Neural cell (in vitro differentiated cells): ENCODE data around the gene GPI. TPM values are rescaled to one million over a fixed set of nuclear protein-coding genes. Genes with fewer than 3 reads are reported as not detected.

Experiments
- H2AFZ ChIP-seq: fragments of 200-600, 300-800 bp; sonication (generic), shearing (Covaris generic); 2 replicates; pipeline ENCODE4 v1.6.0; 2014; ENCODE audit warnings: low read depth, mild to moderate bottlenecking, antibody characterized with exemption, low read length, moderate library complexity
- H3F3A ChIP-seq: fragments of 200-600 bp; shearing (Covaris generic); 2 replicates; pipeline ENCODE4 v1.6.1; 2016; ENCODE audit warnings: mild to moderate bottlenecking, moderate library complexity, mixed read lengths, antibody characterized with exemption, low read length; ENCODE audit not compliant: insufficient read depth, poor library complexity, severe bottlenecking
- H3K27ac ChIP-seq: fragments of 200-600, 300-800 bp; sonication (generic), shearing (Covaris generic); 2 replicates; pipeline ENCODE4 v1.5.1; 2014; ENCODE audit warnings: mild to moderate bottlenecking, low read length, moderate library complexity
- H3K27me3 ChIP-seq: fragments of 300-800, 200-600 bp; sonication (generic), shearing (Covaris generic); 2 replicates; pipeline ENCODE4 v1.6.0; 2014; ENCODE audit warnings: mild to moderate bottlenecking, low read depth, low read length, moderate library complexity; ENCODE audit not compliant: insufficient read depth
- H3K36me3 ChIP-seq: fragments of 300-800, 200-600 bp; sonication (generic), shearing (Covaris generic); 2 replicates; pipeline ENCODE4 v1.5.1; 2014; ENCODE audit warnings: mild to moderate bottlenecking, antibody characterized with exemption, low read length, moderate library complexity; ENCODE audit not compliant: insufficient read depth
- H3K4me2 ChIP-seq: fragments of 300-800, 200-600 bp; sonication (generic), shearing (Covaris generic); 2 replicates; pipeline ENCODE4 v1.6.0; 2014; ENCODE audit warnings: mild to moderate bottlenecking, low read length
- H3K4me3 ChIP-seq: fragments of 300-800, 200-600 bp; sonication (generic), shearing (Covaris generic); 2 replicates; pipeline ENCODE4 v1.5.1; 2014; ENCODE audit warnings: mild to moderate bottlenecking, low read length, moderate library complexity
- H3K79me2 ChIP-seq: fragments of 200-600 bp; shearing (Covaris generic); replicated peaks from 2 replicates; pipeline ENCODE4 v1.6.0; 2014; ENCODE audit warnings: mild to moderate bottlenecking, low read length, moderate library complexity; ENCODE audit not compliant: insufficient read depth
- H3K9ac ChIP-seq: fragments of 300-800, 200-600 bp; sonication (generic), shearing (Covaris generic); 2 replicates; pipeline ENCODE4 v1.6.1; 2016; ENCODE audit warnings: mild to moderate bottlenecking, low read length, mixed read lengths
- H3K9me2 ChIP-seq: fragments of 200-600 bp; shearing (Covaris generic); 2 replicates; pipeline ENCODE4 v1.6.1; 2016; ENCODE audit warnings: mild to moderate bottlenecking, low read length, mixed read lengths; ENCODE audit not compliant: insufficient read depth
- H3K9me3 ChIP-seq: fragments of 200-600, 300-800 bp; sonication (generic), shearing (Covaris generic); 2 replicates; pipeline ENCODE4 v1.6.1; 2016; ENCODE audit warnings: mild to moderate bottlenecking, mixed run types, low read length, moderate library complexity, mixed read lengths
- H4K20me1 ChIP-seq: fragments of 200-600 bp; shearing (Covaris generic); 2 replicates; pipeline ENCODE4 v1.6.1; 2016; ENCODE audit warnings: mild to moderate bottlenecking, mixed run types; ENCODE audit not compliant: insufficient read depth
- CTCF ChIP-seq: fragments of 450-650 bp; IDR thresholded peaks from 2 replicates; pipeline ENCODE4 v1.5.1; 2014; ENCODE audit warnings: antibody characterized with exemption, mild to moderate bottlenecking, moderate library complexity; ENCODE audit not compliant: poor library complexity, severe bottlenecking
- EP300 ChIP-seq: fragments of 450-650 bp; conservative IDR thresholded peaks from 2 replicates; pipeline ENCODE4 v1.6.1; 2014; ENCODE audit warnings: antibody characterized with exemption, mild to moderate bottlenecking, moderate library complexity; ENCODE audit not compliant: poor library complexity, severe bottlenecking
- EZH2 ChIP-seq: fragments of 200-600, 300-800 bp; shearing (Covaris generic), sonication (generic); IDR thresholded peaks from 2 replicates; pipeline ENCODE4 v1.6.1; 2014; ENCODE audit warnings: antibody characterized with exemption, low read length, borderline replicate concordance, mild to moderate bottlenecking; ENCODE audit not compliant: insufficient read depth, poor library complexity, severe bottlenecking
- MXI1 ChIP-seq: fragments of 450-650 bp; conservative IDR thresholded peaks from 2 replicates; pipeline ENCODE4 v1.6.1; 2014; ENCODE audit warnings: antibody characterized with exemption, mild to moderate bottlenecking; ENCODE audit not compliant: poor library complexity, severe bottlenecking
- POLR2AphosphoS5 ChIP-seq: IDR thresholded peaks from 2 replicates; pipeline ENCODE4 v1.6.1; 2012
- RAD21 ChIP-seq: fragments of 450-650 bp; conservative IDR thresholded peaks from 2 replicates; pipeline ENCODE4 v1.6.1; 2014; ENCODE audit warnings: antibody characterized with exemption, mild to moderate bottlenecking, moderate library complexity
- REST ChIP-seq: IDR thresholded peaks from 2 replicates; pipeline ENCODE4 v1.6.1; 2012; ENCODE audit warnings: borderline replicate concordance
- SMC3 ChIP-seq: fragments of 450-650 bp; conservative IDR thresholded peaks from 2 replicates; pipeline ENCODE4 v1.6.1; 2014; ENCODE audit warnings: antibody characterized with exemption, mild to moderate bottlenecking, moderate library complexity; ENCODE audit not compliant: poor library complexity
- TAF1 ChIP-seq: IDR thresholded peaks from 2 replicates; pipeline ENCODE4 v1.6.1; 2012; ENCODE audit warnings: low read depth
- polyA plus RNA-seq: library from polyadenylated mRNA; depleted of rRNA; stranded (reverse); fragments of >200 nt; gene quantifications from 2 replicates; pipeline ENCODE4 v1.2.3, GENCODE V29; 2014

The GPI gene
- polyA plus RNA-seq, 1 donor from 2014 or later, result 113 TPM

GRCh38 chr19:34351382-34351826 lies 13.6 kb upstream of the GPI start:
- no peaks in the 10 kb centered on the region for H3K27me3 ChIP-seq
- H3K79me2 ChIP-seq, result no peaks in the 10 kb centered on the region

GRCh38 chr19:34353546-34353945 lies 11.4 kb upstream of the GPI start:
- H2AFZ ChIP-seq, result no peak overlapping the region
- H3K4me3 ChIP-seq, result no peak overlapping the region
- no peaks in the 10 kb centered on the region for H3K9me2 ChIP-seq
- no peaks in the 10 kb centered on the region for H4K20me1 ChIP-seq
- H3K36me3 ChIP-seq, result no peaks in the 10 kb centered on the region
- H3K4me2 ChIP-seq, result no peak overlapping the region
- H3K27ac ChIP-seq, result no peak overlapping the region
- H3K27me3 ChIP-seq, result no peaks in the 10 kb centered on the region
- no peak overlapping the region for H3K9ac ChIP-seq
- H3K79me2 ChIP-seq, result no peaks in the 10 kb centered on the region
- H3K9me3 ChIP-seq, result no peaks in the 10 kb centered on the region
- TF ChIP-seq SMC3 (no peak), CTCF (no peak), EZH2 (no peak), TAF1 (no peak), RAD21 (no peak), MXI1 (no peak), EP300 (no peak), REST (no peak), POLR2AphosphoS5 (no peak)
- H3F3A ChIP-seq, result no peaks in the 10 kb centered on the region

More at GRCh38 chr19:34351382-34351826, 13.6 kb upstream of the GPI start:
- H3K9ac ChIP-seq, result no peak overlapping the region
- H3K27ac ChIP-seq, result no peak overlapping the region
- no peak overlapping the region for H2AFZ ChIP-seq
- no peaks in the 10 kb centered on the region for H3F3A ChIP-seq
- no peaks in the 10 kb centered on the region for H4K20me1 ChIP-seq
- no peak overlapping the region for H3K4me3 ChIP-seq
- H3K9me2 ChIP-seq, result no peaks in the 10 kb centered on the region
- no peaks in the 10 kb centered on the region for H3K36me3 ChIP-seq
- TF ChIP-seq RAD21 (no peak), EZH2 (no peak), CTCF (no peak), MXI1 (no peak)
- no peak overlapping the region for H3K4me2 ChIP-seq
- H3K9me3 ChIP-seq, result no peaks in the 10 kb centered on the region
